Stimulated activated CD8-positive, alpha-beta memory T cell treated with anti-CD3 and anti-CD28 coated beads, Interleukin-7, amount 100 ng/mL, for 1 hour (primary cell): ENCODE results near the gene MAGEF1.

Source experiments
- DNase-seq, 2 donors: peaks; one replicate each; pipeline ENCODE4 v3.0.0-alpha.2; 2020; ENCODE audit warnings: low read depth in 2 of 2

The MAGEF1 gene

GRCh38 chr3:184690192-184690883 lies 21.5 kb downstream of the MAGEF1 start:
- no peak for DNase-seq

- no peak for DNase-seq
Measured at GRCh38 chr3:184688882-184689271, 23.0 kb downstream of the MAGEF1 start.

- DNase-seq: no peak
Measured at GRCh38 chr3:184688251-184688881, 23.5 kb downstream of the MAGEF1 start.

- DNase-seq: no peak
Measured at GRCh38 chr3:184687363-184688015, 24.4 kb downstream of the MAGEF1 start.

- DNase-seq: no peak
Measured at GRCh38 chr3:184685646-184686045, 26.2 kb downstream of the MAGEF1 start.

- no peak for DNase-seq
Measured at GRCh38 chr3:184685055-184685454, 26.8 kb downstream of the MAGEF1 start.

- DNase-seq: no peak
Measured at GRCh38 chr3:184683900-184684560, 27.8 kb downstream of the MAGEF1 start.

- DNase-seq: no peak
Measured at GRCh38 chr3:184683234-184683633, 28.6 kb downstream of the MAGEF1 start.

GRCh38 chr3:184682671-184683070 lies 29.2 kb downstream of the MAGEF1 start:
- DNase-seq: no peak

GRCh38 chr3:184680385-184681345 lies 31.2 kb downstream of the MAGEF1 start:
- no peak for DNase-seq

GRCh38 chr3:184679056-184679816 lies 32.6 kb downstream of the MAGEF1 start:
- no peak for DNase-seq

GRCh38 chr3:184678317-184679055 lies 33.4 kb downstream of the MAGEF1 start:
- no peak for DNase-seq

GRCh38 chr3:184677344-184678316 lies 34.2 kb downstream of the MAGEF1 start:
- DNase-seq: no peak

GRCh38 chr3:184676927-184677326 lies 34.9 kb downstream of the MAGEF1 start:
- no peak for DNase-seq

GRCh38 chr3:184674626-184675025 lies 37.2 kb downstream of the MAGEF1 start:
- no peak for DNase-seq

GRCh38 chr3:184672977-184673870 lies 38.6 kb downstream of the MAGEF1 start:
- no peak for DNase-seq

- no peak for DNase-seq
Measured at GRCh38 chr3:184672335-184672734, 39.5 kb downstream of the MAGEF1 start.
